NK-92 (cell line): ENCODE data around the gene CCDC14.
"Not testable (repeated sequence)": the region's sequence is repeated elsewhere in the genome, so short reads cannot be mapped to it uniquely, and the experiment has no call there.

Experiments used
- DNase-seq: peaks from one replicate; lab custom pipeline; 2025; ENCODE audit not compliant: unreplicated experiment; lab: John Stamatoyannopoulos, UW

CCDC14 gene

GRCh38 chr3:123966799-123967198, 5.8 kb upstream of the CCDC14 start:
- DNase-seq = not testable (repeated sequence)

GRCh38 chr3:123964793-123965192, 3.8 kb upstream of the CCDC14 start:
- not testable (repeated sequence) for DNase-seq

- DNase-seq = no peak
These were observed 453 bp upstream of the CCDC14 start for GRCh38 chr3:123961508-123961856.

GRCh38 chr3:123953735-123954134, 7.3 kb downstream of the CCDC14 start:
- DNase-seq = no peak

- DNase-seq = no peak
These were observed 8.0 kb downstream of the CCDC14 start for GRCh38 chr3:123952844-123953520.

- no peak for DNase-seq
These were observed 9.2 kb downstream of the CCDC14 start for GRCh38 chr3:123951522-123952447.

GRCh38 chr3:123949641-123950040, 11.4 kb downstream of the CCDC14 start:
- DNase-seq = no peak

- no peak for DNase-seq
These were observed 12.6 kb downstream of the CCDC14 start for GRCh38 chr3:123948449-123948848.

- no peak for DNase-seq
These were observed 13.5 kb downstream of the CCDC14 start for GRCh38 chr3:123947482-123947881.

- no peak for DNase-seq
These were observed 19.5 kb downstream of the CCDC14 start for GRCh38 chr3:123941542-123941941.

- DNase-seq = no peak
These were observed 19.9 kb downstream of the CCDC14 start for GRCh38 chr3:123941121-123941520.

- DNase-seq = no peak
These were observed 21.3 kb downstream of the CCDC14 start for GRCh38 chr3:123939706-123940105.

GRCh38 chr3:123936400-123936799, 24.6 kb downstream of the CCDC14 start:
- no peak for DNase-seq

- DNase-seq = no peak
These were observed 25.2 kb downstream of the CCDC14 start for GRCh38 chr3:123935830-123936229.

- DNase-seq = no peak
These were observed 26.8 kb downstream of the CCDC14 start for GRCh38 chr3:123934250-123934649.

GRCh38 chr3:123930445-123930844, 30.6 kb downstream of the CCDC14 start:
- no peak for DNase-seq

- no peak for DNase-seq
These were observed 31.7 kb downstream of the CCDC14 start for GRCh38 chr3:123929325-123929724.

GRCh38 chr3:123926396-123926795, 34.6 kb downstream of the CCDC14 start:
- DNase-seq = no peak

- no peak for DNase-seq
These were observed 40.2 kb downstream of the CCDC14 start for GRCh38 chr3:123920868-123921267.

- DNase-seq = no peak
These were observed 40.6 kb downstream of the CCDC14 start for GRCh38 chr3:123920383-123920782.

- no peak for DNase-seq
These were observed 41.7 kb downstream of the CCDC14 start for GRCh38 chr3:123919353-123919752.

- DNase-seq = no peak
These were observed 46.2 kb downstream of the CCDC14 start for GRCh38 chr3:123914829-123915228.
